ENCODE data around the gene OSBPL10.

OSBPL10 gene

GRCh38 chr3:31903686-31904431, 77.2 kb downstream of the OSBPL10 start:
- TF ChIP-seq ZFX (IDR thresholded peaks at IDR 0.05; ENCODE audit: borderline replicate concordance): no peak
- H3K27ac ChIP-seq: no peak overlapping the region

GRCh38 chr3:31900583-31900982, 80.5 kb downstream of the OSBPL10 start:
- no peak for TF ChIP-seq CTCF (IDR thresholded peaks at IDR 0.05)
- TF ChIP-seq ZFX (IDR thresholded peaks at IDR 0.05; ENCODE audit: borderline replicate concordance): no peak
- no peak overlapping the region for H3K27ac ChIP-seq

GRCh38 chr3:31896648-31897433, 84.2 kb downstream of the OSBPL10 start:
- no peak overlapping the region for H3K27ac ChIP-seq
- TF ChIP-seq CTCF (IDR thresholded peaks at IDR 0.05) (no peak), ZFX (IDR thresholded peaks at IDR 0.05; ENCODE audit: borderline replicate concordance) (no peak)

GRCh38 chr3:31896026-31896425, 85.0 kb downstream of the OSBPL10 start:
- H3K27ac ChIP-seq: no peak overlapping the region
- no peak for TF ChIP-seq CTCF (IDR thresholded peaks at IDR 0.05)
- TF ChIP-seq ZFX (IDR thresholded peaks at IDR 0.05; ENCODE audit: borderline replicate concordance): no peak

- no peak overlapping the region for H3K27ac ChIP-seq
- no peak for TF ChIP-seq CTCF (IDR thresholded peaks at IDR 0.05)
- TF ChIP-seq ZFX (IDR thresholded peaks at IDR 0.05; ENCODE audit: borderline replicate concordance): no peak
Observed at GRCh38 chr3:31895471-31895870, 85.6 kb downstream of the OSBPL10 start.

GRCh38 chr3:31892916-31893573, 88.0 kb downstream of the OSBPL10 start:
- H3K27ac ChIP-seq: no peak overlapping the region
- TF ChIP-seq ZFX (IDR thresholded peaks at IDR 0.05; ENCODE audit: borderline replicate concordance): no peak
- TF ChIP-seq CTCF (IDR thresholded peaks at IDR 0.05): no peak

- H3K27ac ChIP-seq: no peak overlapping the region
- TF ChIP-seq ZFX (IDR thresholded peaks at IDR 0.05; ENCODE audit: borderline replicate concordance) (no peak), CTCF (IDR thresholded peaks at IDR 0.05) (no peak)
Observed at GRCh38 chr3:31892500-31892899, 88.6 kb downstream of the OSBPL10 start.
